Prostate gland (tissue), 2 donors: ENCODE results near the gene CER1.

ENCODE experiments used
- CTCF ChIP-seq, 4 experiments: fragments of 200-600 bp in 2 of 4; fragments of 450-650 bp in 2 of 4; sonication (generic) in 2 of 4; IDR thresholded peaks; 1 replicate in 3 of 4; 2 replicates in 1 of 4; pipeline ENCODE4 v1.5.1; 2016 to 2019; ENCODE audit warnings: antibody characterized with exemption in 4 of 4, mild to moderate bottlenecking in 2 of 4, moderate library complexity in 2 of 4
- POLR2A ChIP-seq: fragments of 450-650 bp; IDR thresholded peaks from one replicate; pipeline ENCODE4 v1.6.1; 2016; ENCODE audit warnings: antibody characterized with exemption, mild to moderate bottlenecking
- POLR2AphosphoS5 ChIP-seq: sonication (generic); formaldehyde crosslinking; IDR thresholded peaks from one replicate; pipeline ENCODE4 v1.6.1; 2017; ENCODE audit warnings: antibody characterized with exemption

- TF ChIP-seq CTCF (IDR thresholded peaks at IDR 0.05) (no peak), POLR2A (no peak), POLR2AphosphoS5 (no peak)
These were observed 37.5 kb upstream of the CER1 start for GRCh38 chr9:14760060-14760459.
